Stimulated activated effector memory CD8-positive, alpha-beta T cell treated with anti-CD3 and anti-CD28 coated beads, Interleukin-12 subunit alpha, Interleukin-12 subunit beta, amount 100 ng/mL, for 72 hours (primary cell): Measurements from ENCODE around the gene C16orf96.
A peak's percentile ranks its signal among the peaks of the same experiment; 100 is the strongest.

Source experiments
- ATAC-seq: fragments of 150-1000 bp; cut with Tn5 transposase; 2 replicates; pipeline ENCODE4 v1.10.0; 2021
- DNase-seq, 2 donors: peaks; one replicate each; pipeline ENCODE4 v3.0.0; 2021 to 2022; ENCODE audit warnings: low spot score in 2 of 2
- H3K27ac Mint-ChIP-seq: one replicate; pipeline ENCODE4 v1.8.0; 2022; ENCODE audit warnings: mild to moderate bottlenecking, mixed read lengths
- H3K36me3 Mint-ChIP-seq: one replicate; pipeline ENCODE4 v1.8.0; 2022; ENCODE audit warnings: mild to moderate bottlenecking, mixed read lengths
- H3K4me1 Mint-ChIP-seq: one replicate; pipeline ENCODE4 v1.8.0; 2022; ENCODE audit warnings: mixed read lengths
- H3K4me3 Mint-ChIP-seq: one replicate; pipeline ENCODE4 v1.8.0; 2022; ENCODE audit warnings: mild to moderate bottlenecking, mixed read lengths
- H3K9me3 Mint-ChIP-seq: one replicate; pipeline ENCODE4 v1.8.0; 2022; ENCODE audit warnings: mixed read lengths

C16orf96 gene

DNA sequence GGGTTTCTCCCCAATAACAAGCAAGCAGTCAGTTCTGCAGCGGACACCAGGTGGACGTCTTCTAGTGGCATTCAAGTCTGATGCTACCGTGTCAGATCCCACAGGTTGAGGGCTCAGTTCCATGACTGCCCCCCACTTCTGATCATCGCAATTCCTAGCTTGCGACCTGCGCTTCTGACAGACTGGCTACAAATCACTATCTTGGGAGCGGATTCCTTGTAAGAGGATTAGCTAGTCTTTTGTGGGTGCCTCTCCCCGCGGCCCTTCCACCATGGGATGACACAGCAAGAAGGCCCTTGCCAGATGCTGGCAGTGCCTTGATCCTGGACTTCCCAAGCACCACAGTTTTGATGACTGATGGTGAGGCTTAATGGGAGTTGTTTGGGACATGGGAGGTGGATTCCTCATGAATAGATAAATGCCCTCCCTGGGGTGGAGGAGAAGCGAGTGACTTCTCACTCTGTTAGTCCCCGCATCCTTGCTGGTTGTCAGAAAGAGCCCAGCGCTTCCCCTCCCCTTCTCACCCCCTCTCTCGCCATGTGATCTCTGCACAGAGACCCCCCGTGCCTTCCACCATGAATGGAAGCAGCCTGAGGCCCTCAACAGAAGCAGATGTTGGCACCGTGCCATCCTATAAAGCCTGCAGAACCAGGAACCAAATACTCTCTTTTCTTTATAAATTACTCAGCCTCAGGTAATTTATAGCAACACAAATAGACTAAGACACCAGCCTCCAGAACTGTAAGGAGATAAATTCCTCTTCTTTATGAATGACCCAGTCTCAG is 36.7 kb upstream of the C16orf96 start:
- Mint-ChIP-seq H3K36me3 (peaks cover 12% of the 10 kb centered on the region), H3K27ac (peak overlapping the region; percentile 67), H3K4me3 (no peak overlapping the region), H3K4me1 (peaks cover 18% of the 10 kb centered on the region), H3K9me3 (no peaks in the 10 kb centered on the region)
- no peak for ATAC-seq
- no peak for DNase-seq

DNA sequence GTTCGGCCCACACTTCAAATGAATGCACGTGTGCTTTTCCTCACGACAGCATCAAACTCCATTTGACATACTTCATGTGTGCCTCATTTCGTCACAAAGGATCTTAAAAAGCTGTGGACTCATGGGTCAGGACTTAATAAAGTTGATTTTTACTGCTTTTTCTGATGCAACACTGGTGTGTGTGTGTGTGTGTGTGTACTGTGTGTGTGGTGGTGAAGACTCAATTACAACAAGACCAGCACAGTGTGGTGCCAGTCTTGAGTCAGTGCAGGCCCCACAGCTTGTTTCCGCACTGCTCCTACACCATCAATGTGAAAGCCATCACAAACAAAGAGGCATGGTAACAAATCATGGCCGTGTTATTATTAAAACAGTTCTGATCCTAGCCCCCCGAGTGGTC is 35.2 kb upstream of the C16orf96 start:
- no peaks in the 10 kb centered on the region for H3K9me3 Mint-ChIP-seq

DNA sequence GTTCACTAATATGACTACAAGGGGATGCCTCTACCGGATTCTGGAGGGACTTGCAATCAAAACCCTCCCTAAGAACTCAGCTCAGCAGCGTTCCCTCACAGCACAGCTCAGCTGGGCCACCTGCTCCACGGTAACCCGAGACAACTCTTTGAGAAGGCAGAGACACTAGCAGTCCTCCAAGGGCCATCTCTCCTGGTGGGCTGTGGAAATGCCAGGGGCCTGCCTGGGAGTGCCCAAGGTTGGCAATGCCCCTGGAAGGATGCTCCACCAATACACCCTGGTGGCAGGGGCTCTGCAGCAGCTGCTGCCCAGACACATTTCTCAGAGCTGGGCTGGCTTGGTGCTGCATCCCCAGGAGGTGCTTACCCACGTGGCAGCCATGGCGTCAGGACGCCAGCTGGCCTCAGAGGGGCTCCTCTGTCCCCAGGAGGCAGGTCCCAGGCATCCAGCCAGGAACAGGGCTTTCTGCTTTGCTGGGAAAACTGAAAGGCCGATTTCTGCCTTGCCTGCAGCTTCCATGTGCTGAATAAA is 34.0 kb upstream of the C16orf96 start:
- H3K4me1 Mint-ChIP-seq = peaks cover 11% of the 10 kb centered on the region
- H3K27ac Mint-ChIP-seq = peak overlapping the region; percentile 6
- peaks cover 5% of the 10 kb centered on the region for H3K36me3 Mint-ChIP-seq
- no peak for DNase-seq
- ATAC-seq = no peak
- no peaks in the 10 kb centered on the region for H3K9me3 Mint-ChIP-seq
- H3K4me3 Mint-ChIP-seq = no peak overlapping the region

More for the DNA sequence above, 35.2 kb upstream of the C16orf96 start:
- Mint-ChIP-seq H3K4me3 (no peak overlapping the region), H3K4me1 (peaks cover 9% of the 10 kb centered on the region), H3K27ac (no peak overlapping the region), H3K36me3 (peaks cover 12% of the 10 kb centered on the region)
- no peak for ATAC-seq
- no peak for DNase-seq

DNA sequence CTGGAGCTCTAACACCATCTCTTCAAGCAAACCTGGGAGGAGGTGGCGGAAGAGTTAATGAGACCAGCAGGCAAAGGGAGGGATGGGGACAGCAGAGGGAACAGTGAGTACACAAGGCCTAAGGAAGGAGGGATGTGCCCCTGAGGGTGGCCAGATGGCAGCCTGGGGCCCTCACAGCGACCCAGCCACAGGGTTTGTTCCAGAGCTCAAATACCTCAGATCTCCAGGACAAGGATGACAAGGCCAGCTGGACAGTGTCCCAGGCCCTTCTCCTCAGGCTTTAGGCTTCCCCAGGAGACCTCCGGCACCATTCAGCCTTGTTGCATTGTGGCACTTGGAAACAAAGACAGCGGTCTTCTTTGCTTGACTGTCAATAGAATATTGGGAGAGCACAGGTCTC is 32.5 kb upstream of the C16orf96 start:
- Mint-ChIP-seq H3K27ac (peak overlapping the region; percentile 6), H3K9me3 (no peaks in the 10 kb centered on the region), H3K36me3 (peaks cover 5% of the 10 kb centered on the region), H3K4me1 (peaks cover 12% of the 10 kb centered on the region), H3K4me3 (no peak overlapping the region)
- ATAC-seq (no peak), DNase-seq (no peak)

DNA sequence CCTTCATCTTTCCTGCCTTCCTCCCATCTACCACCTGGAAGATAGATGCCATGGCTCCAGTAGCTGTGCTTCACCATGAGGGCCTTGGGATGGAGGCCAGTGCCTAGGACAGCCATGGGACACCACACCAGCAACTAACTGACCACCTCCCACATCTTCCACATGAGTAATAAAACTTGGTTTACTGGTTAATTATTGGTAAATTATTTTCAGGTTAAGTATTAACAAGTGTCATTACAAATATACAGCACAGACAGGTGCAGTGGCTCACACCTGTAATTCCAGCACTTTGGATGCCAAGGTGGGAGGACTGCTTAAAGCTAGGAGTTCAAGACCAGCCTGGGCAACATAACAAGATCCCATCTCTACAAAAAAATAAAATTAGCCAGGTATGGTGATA is 31.6 kb upstream of the C16orf96 start:
- DNase-seq (no peak), ATAC-seq (no peak)
- Mint-ChIP-seq H3K27ac (peak overlapping the region; percentile 6), H3K9me3 (no peaks in the 10 kb centered on the region), H3K4me3 (no peak overlapping the region), H3K36me3 (peaks cover 5% of the 10 kb centered on the region), H3K4me1 (peaks cover 21% of the 10 kb centered on the region)

DNA sequence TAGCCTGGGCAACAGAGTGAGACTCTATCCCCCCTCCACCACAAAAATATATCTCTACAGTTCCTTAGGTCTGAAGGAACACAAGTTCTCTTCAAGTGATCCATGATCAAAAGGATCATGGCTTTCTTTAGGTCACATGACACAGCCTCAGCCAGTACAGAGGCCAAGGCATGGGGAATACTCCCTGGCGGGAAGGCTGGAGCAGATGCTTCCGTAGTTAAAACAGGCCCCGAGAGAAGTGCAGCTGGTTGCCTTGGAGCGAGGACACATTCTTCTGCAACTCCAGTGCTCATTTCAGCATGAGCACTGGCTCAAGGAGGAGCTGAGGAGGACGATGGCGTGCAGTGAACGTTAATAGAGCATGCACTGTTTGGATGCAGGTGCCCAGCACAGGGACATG is 31.1 kb upstream of the C16orf96 start:
- Mint-ChIP-seq H3K36me3 (peaks cover 5% of the 10 kb centered on the region), H3K9me3 (no peaks in the 10 kb centered on the region), H3K27ac (no peak overlapping the region), H3K4me1 (peaks cover 23% of the 10 kb centered on the region), H3K4me3 (no peak overlapping the region)
- ATAC-seq (no peak), DNase-seq (no peak)

DNA sequence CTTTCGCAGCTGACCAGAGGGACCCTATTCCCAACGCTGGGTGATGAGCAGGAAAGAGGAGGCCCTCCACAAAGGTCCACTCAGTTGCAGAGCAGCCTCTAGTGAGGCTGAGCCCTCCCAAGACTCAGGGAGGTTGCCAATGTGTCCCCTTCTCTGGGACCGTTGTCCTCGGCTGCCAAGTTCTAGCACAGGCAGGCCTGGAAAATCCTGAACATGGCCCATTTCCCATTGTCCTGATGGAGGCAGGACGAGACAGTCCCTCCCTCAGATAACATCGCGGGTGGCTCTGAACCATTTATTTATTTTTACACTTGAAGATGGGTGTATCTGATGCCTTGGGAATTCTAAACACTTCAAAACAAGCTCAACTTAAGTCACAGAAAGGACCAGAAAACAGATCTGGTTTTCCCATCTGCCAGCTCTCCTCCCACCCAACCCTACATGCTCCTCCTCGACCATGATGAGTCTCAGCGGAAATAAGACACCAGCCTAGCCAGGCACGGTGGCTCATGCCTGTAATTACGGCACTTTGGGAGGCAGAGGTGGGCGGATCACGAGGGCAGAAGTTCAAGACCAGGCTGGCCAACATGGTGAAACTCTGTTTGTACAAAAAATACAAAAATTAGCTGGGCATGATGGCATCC is 30.4 kb upstream of the C16orf96 start:
- DNase-seq (no peak), ATAC-seq (no peak)
- Mint-ChIP-seq H3K27ac (no peak overlapping the region), H3K36me3 (peaks cover 5% of the 10 kb centered on the region), H3K9me3 (no peaks in the 10 kb centered on the region), H3K4me3 (no peak overlapping the region), H3K4me1 (peaks cover 23% of the 10 kb centered on the region)

DNA sequence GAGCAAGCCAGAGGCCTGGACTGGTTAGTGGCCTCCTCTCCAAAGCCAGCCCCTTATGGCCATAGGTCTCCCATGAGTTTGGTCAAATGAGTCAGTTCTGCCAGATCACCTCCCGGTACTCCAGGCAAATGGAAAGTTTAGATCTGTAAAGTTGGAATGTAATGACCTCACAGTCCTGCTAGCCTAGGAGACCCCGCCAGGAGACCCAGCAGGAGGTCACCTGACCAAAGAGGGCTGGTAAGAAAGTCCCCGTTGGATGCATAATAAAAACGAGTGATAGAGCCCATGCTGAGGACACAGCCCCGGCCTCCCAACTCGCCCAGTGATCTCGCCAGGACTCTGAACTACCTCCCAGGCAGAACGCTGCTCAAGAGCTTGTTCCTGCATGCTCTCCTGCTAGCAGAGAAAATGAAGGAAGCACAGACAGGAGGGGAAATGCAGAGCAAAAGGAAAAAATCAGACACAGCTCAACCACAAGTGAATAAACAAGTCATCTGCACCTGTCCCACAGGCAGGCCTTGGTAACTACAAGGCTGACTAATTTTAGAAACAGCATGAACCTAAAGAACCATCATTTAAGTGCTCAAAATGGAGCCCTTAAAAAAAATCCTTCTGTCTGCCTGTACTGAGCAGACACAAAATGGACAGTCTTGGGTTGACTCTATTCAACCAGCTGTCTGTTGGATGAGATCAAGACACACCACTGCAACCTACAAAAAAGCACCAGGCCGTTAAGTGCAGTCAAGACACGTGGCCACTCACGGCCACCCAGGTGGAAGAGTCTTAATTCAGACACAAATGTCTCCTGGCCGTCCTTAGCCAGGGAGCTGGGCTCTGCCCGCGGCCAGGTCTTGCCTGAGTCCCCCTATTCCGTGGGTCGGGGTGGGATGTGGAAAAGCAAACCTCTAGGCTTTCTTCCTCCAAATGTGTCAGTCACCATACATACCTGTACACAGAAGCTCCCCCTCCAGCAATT is 26.8 kb upstream of the C16orf96 start:
- Mint-ChIP-seq H3K27ac (peak overlapping the region; percentile 92), H3K4me3 (peak overlapping the region; percentile 54), H3K9me3 (no peaks in the 10 kb centered on the region), H3K4me1 (peaks cover 40% of the 10 kb centered on the region), H3K36me3 (peaks cover 6% of the 10 kb centered on the region)
- ATAC-seq = peak; percentile 89
- peak in 1 of 2 donors; percentile 60 for DNase-seq

DNA sequence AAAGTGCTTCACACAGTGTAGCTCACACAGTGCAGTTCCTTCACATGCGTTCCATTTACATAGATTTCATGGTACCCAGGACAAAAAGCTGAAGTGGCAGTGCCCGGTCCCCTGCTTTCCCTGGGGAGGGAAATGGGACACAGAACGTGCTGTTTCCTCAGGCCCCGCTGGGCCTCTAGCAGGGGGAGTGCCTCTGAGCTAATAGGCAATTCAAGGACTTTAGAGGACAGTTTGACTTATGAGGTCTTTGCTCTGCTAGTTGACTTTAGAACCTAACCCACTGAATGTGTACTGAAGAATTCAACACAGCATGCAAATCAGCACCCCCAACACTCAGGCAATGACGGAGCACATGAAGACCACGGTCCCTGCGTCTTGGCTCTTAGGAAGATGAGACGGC is 24.3 kb upstream of the C16orf96 start:
- Mint-ChIP-seq H3K4me3 (no peak overlapping the region), H3K27ac (no peak overlapping the region)

DNA sequence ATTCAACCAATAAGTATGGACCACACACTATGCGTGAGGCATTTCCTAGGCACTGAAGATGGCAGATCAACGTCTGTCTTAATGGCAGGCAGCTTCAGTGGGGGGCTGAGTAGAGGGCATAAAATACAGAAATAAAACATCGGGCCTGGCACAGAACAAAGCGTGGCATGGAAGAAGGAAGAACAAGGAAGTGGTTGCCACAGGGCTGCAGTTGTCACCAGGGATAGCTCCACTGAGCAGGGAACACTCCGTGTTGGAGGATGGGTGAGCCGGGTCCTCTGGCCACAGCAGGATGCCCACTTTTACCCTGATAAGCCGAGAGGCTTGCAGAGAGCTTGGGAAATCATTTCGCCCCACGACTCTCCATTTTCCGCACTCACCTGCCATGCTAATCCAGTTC is 23.9 kb upstream of the C16orf96 start:
- Mint-ChIP-seq H3K4me3 (no peak overlapping the region), H3K4me1 (peaks cover 54% of the 10 kb centered on the region), H3K36me3 (peaks cover 12% of the 10 kb centered on the region), H3K9me3 (no peaks in the 10 kb centered on the region), H3K27ac (no peak overlapping the region)
- ATAC-seq (no peak), DNase-seq (no peak)

More for the DNA sequence above, 24.3 kb upstream of the C16orf96 start:
- Mint-ChIP-seq H3K9me3 (no peaks in the 10 kb centered on the region), H3K4me1 (peaks cover 53% of the 10 kb centered on the region), H3K36me3 (peaks cover 12% of the 10 kb centered on the region)
- ATAC-seq (no peak), DNase-seq (no peak)

DNA sequence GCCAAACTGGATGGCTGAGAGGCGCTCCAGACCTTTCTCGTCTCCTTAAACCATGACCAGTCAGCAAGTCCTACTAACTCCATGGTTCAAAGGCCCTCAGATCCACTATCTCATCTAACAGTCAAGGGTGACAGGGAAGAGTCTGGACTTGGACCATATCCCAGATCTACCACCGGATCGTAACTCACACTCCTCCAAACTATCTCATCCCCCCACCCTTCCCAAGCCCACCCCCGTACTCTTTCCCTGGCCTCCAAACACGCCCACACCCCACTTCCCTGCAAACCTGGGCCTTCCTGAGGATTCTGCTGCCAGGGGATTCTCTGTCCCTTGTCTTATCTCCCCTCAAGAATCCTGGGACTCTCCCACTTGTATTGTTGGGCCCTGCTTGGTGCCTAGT is 22.6 kb upstream of the C16orf96 start:
- no peak for DNase-seq
- no peak overlapping the region for H3K27ac Mint-ChIP-seq

DNA sequence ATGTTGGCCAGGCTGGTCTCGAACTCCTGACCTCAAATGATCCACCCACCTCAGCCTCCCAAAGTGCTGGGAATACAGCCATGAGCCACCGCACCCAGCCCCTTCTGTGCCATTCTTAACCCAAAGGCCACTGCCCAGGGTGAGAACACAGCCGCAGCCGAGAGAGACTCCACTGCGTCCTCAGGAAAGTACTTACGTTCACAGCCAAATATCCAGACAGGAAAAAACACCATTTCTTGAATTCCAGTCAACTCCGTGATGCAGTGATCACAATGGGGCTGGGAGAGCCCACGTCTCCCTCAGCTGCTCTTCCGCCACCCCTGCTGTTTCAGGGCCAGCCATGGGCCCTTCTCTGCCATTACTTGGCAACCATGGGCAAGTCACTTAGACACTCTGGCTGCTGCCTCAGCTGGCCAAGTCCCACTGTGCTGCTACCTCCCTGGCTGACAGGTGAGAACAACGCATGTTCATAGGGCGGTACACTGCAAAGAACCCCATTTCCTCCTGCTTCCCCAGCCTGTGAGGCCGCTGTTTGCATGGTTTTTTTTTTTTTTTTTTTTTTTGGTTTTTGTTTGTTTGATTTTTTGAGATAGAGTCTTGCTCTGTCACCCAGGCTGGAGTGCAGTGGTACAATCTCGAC is 21.9 kb upstream of the C16orf96 start:
- Mint-ChIP-seq H3K4me3 (no peak overlapping the region), H3K36me3 (peaks cover 18% of the 10 kb centered on the region), H3K9me3 (no peaks in the 10 kb centered on the region), H3K4me1 (peaks cover 52% of the 10 kb centered on the region), H3K27ac (peak overlapping the region; percentile 18)
- DNase-seq (no peak), ATAC-seq (no peak)

More for the DNA sequence above, 22.6 kb upstream of the C16orf96 start:
- peaks cover 13% of the 10 kb centered on the region for H3K36me3 Mint-ChIP-seq
- no peaks in the 10 kb centered on the region for H3K9me3 Mint-ChIP-seq
- no peak overlapping the region for H3K4me3 Mint-ChIP-seq
- peaks cover 59% of the 10 kb centered on the region for H3K4me1 Mint-ChIP-seq
- no peak for ATAC-seq

DNA sequence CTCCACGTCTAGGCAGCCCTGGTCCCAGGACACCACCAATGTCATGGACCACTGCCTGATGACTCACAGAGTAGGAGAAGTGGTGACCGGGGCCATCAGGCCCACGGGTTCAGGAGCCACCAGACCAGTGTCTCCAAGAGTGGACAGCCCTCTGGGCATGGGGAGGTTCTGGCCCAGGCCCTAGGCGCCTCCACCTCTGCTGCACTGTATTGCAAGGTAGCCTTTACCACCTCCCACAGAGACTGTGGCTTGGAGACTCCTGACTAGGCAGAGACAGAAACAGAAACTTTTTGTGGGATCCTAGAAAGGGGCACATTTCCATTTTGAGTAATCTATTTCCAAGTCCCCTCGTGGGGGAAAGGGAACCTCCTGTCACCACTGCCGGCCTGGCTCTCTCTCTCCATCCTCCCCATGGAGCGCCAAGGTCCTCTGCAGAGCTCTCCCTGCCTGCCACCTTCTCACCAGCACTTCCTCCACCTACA is 20.5 kb upstream of the C16orf96 start:
- H3K4me1 Mint-ChIP-seq = peaks cover 53% of the 10 kb centered on the region
- peaks cover 18% of the 10 kb centered on the region for H3K36me3 Mint-ChIP-seq
- H3K27ac Mint-ChIP-seq = peak overlapping the region; percentile 18
- DNase-seq (peak in 1 of 2 donors; percentile 58), ATAC-seq (peak; percentile 56)
- H3K4me3 Mint-ChIP-seq = peak overlapping the region; percentile 75
- H3K9me3 Mint-ChIP-seq = peaks cover 5% of the 10 kb centered on the region

DNA sequence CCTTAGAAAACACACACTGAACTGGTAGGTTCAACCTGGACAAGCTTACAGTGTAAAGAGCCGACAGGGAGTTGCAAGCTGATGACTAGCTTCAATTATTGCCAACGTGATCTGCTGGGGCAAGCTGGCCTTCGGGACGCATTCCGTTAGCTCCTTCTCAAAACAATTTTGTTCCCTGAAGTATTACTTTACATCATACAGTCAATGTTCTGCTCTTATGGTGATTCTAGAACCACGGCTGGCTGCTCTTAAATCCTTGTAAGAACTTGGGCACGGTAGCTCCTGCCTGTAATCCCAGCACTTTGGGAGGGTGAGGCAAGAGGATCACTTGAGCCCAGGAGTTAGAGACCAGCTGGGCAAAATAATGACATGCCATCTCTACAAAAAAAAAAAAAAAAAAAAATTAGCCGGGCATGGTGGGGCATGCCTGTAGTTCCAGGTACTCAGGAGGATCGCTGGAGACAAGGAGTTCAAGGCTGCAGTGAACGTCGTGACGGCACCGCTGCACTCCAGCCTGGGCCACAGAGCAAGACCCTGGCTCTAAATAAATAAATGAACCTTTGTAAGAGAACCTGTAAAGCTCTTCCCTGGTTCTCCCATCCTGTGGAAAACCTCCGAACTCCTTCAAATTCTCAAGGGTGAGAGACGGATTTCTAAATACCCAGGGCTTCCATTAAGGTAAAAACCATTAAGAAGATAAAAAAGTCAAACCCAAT is 19.6 kb upstream of the C16orf96 start:
- Mint-ChIP-seq H3K4me3 (peak overlapping the region; percentile 75), H3K27ac (peak overlapping the region; percentile 18), H3K4me1 (peaks cover 53% of the 10 kb centered on the region), H3K9me3 (peaks cover 5% of the 10 kb centered on the region), H3K36me3 (peaks cover 18% of the 10 kb centered on the region)
- DNase-seq (no peak), ATAC-seq (no peak)
